HG03457 (cell line): ENCODE results near the gene BPIFB2.

Experiments used
- ATAC-seq: cut with Tn5 transposase; IDR thresholded peaks from one replicate; pipeline ENCODE4 v1.9.1; 2021; ENCODE audit warnings: moderate number of reproducible peaks; ENCODE audit not compliant: unreplicated experiment

Gene BPIFB2

GRCh38 chr20:33065785-33066184 is 58.3 kb downstream of the BPIFB2 start:
- no peak for ATAC-seq

- no peak for ATAC-seq
Measured at GRCh38 chr20:33067806-33068205, 60.3 kb downstream of the BPIFB2 start.

GRCh38 chr20:33068251-33068939 is 60.9 kb downstream of the BPIFB2 start:
- no peak for ATAC-seq

GRCh38 chr20:33069673-33070072 is 62.2 kb downstream of the BPIFB2 start:
- ATAC-seq = no peak

GRCh38 chr20:33070111-33071053 is 62.9 kb downstream of the BPIFB2 start:
- ATAC-seq = no peak

GRCh38 chr20:33071198-33071597 is 63.7 kb downstream of the BPIFB2 start:
- no peak for ATAC-seq

GRCh38 chr20:33072362-33072761 is 64.9 kb downstream of the BPIFB2 start:
- ATAC-seq = no peak

- ATAC-seq = no peak
Measured at GRCh38 chr20:33072813-33073212, 65.3 kb downstream of the BPIFB2 start.
